HEK293 (cell line): ENCODE results near the gene SAC3D1.
A peak's percentile ranks its signal among the peaks of the same experiment; 100 is the strongest.

Source experiments
- CTCF ChIA-PET: fragments of 350-600 bp; formaldehyde crosslinking; extraction: SDS; loops from one replicate; lab custom pipeline; 2021; ENCODE audit warnings: antibody characterized with exemption; lab: Yijun Ruan, JAX
- POLR2A ChIA-PET: fragments of 300-600 bp; formaldehyde crosslinking; extraction: SDS; loops from one replicate; lab custom pipeline; 2020; ENCODE audit warnings: antibody characterized with exemption, inconsistent platforms; lab: Yijun Ruan, JAX
- H3K27ac ChIP-seq: fragments of 200-500 bp; sonication (Bioruptor generic); 2 replicates; pipeline ENCODE4 v1.5.1; 2014; ENCODE audit warnings: low read depth, low read length, control low read depth, inconsistent platforms; ENCODE audit errors: extremely low read depth
- H3K36me3 ChIP-seq, 2 experiments: fragments of 200-500 bp in 1 of 2; sonication (Bioruptor generic) in 1 of 2; 1 replicate in 1 of 2; 2 replicates in 1 of 2; pipeline ENCODE4 v1.5.1; 2014 to 2017; ENCODE audit warnings: inconsistent platforms in 2 of 2, low read length in 2 of 2; ENCODE audit not compliant: control insufficient read depth in 2 of 2, insufficient read depth in 1 of 2
- H3K4me1 ChIP-seq: fragments of 200-500 bp; sonication (Bioruptor generic); 2 replicates; pipeline ENCODE4 v1.5.1; 2014; ENCODE audit warnings: mild to moderate bottlenecking, low read length, inconsistent platforms; ENCODE audit not compliant: control insufficient read depth, insufficient read depth
- H3K4me3 ChIP-seq: 2 replicates; pipeline ENCODE4 v1.5.1; 2011; ENCODE audit warnings: low read depth, mild to moderate bottlenecking, control low read depth, low read length, moderate library complexity
- H3K9me3 ChIP-seq: fragments of 200-500 bp; sonication (Bioruptor generic); 2 replicates; pipeline ENCODE4 v1.5.1; 2014; ENCODE audit warnings: low read depth, low read length, inconsistent platforms; ENCODE audit not compliant: control insufficient read depth, insufficient read depth
- BCL11A ChIP-seq: fragments of 450-650 bp; formaldehyde crosslinking; IDR thresholded peaks from 2 replicates; pipeline ENCODE4 v1.5.1; 2016; ENCODE audit warnings: low read depth, missing biosample characterization, missing genetic modification characterization
- BCL6B ChIP-seq: fragments of 450-650 bp; formaldehyde crosslinking; IDR thresholded peaks from 2 replicates; pipeline ENCODE4 v1.5.1; 2017; ENCODE audit warnings: missing biosample characterization, missing genetic modification characterization
- IKZF3 ChIP-seq: fragments of 450-650 bp; IDR thresholded peaks from 2 replicates; pipeline ENCODE4 v1.5.0; 2018; ENCODE audit warnings: missing biosample characterization, mild to moderate bottlenecking, missing genetic modification characterization, moderate library complexity
- KLF16 ChIP-seq: fragments of 450-650 bp; formaldehyde crosslinking; IDR thresholded peaks from 2 replicates; pipeline ENCODE4 v1.5.1; 2017; ENCODE audit warnings: missing biosample characterization, missing genetic modification characterization
- KLF7 ChIP-seq: fragments of 450-650 bp; formaldehyde crosslinking; IDR thresholded peaks from 2 replicates; pipeline ENCODE4 v1.5.1; 2016; ENCODE audit warnings: missing biosample characterization, missing genetic modification characterization, borderline replicate concordance
- REPIN1 ChIP-seq: fragments of 450-650 bp; formaldehyde crosslinking; IDR thresholded peaks from 2 replicates; pipeline ENCODE4 v1.5.1; 2017; ENCODE audit warnings: missing biosample characterization, missing genetic modification characterization, low read depth
- SETDB1 ChIP-seq: IDR thresholded peaks from one replicate; pipeline ENCODE4 v1.6.1; 2017; ENCODE audit warnings: mild to moderate bottlenecking, low read length, moderate library complexity, mixed read lengths; ENCODE audit not compliant: insufficient read length
- YY2 ChIP-seq: fragments of 450-650 bp; formaldehyde crosslinking; IDR thresholded peaks from 2 replicates; pipeline ENCODE4 v1.5.1; 2016; ENCODE audit warnings: missing biosample characterization, missing genetic modification characterization
- ZBTB44 ChIP-seq: fragments of 450-650 bp; IDR thresholded peaks from 2 replicates; pipeline ENCODE4 v1.5.1; 2018; ENCODE audit warnings: missing biosample characterization, mild to moderate bottlenecking, missing genetic modification characterization
- ZBTB7A ChIP-seq: fragments of 450-650 bp; formaldehyde crosslinking; IDR thresholded peaks from 2 replicates; pipeline ENCODE4 v1.5.1; 2016; ENCODE audit warnings: low read depth, missing biosample characterization, missing genetic modification characterization
- ZFHX2 ChIP-seq: fragments of 450-650 bp; formaldehyde crosslinking; conservative IDR thresholded peaks from 2 replicates; pipeline ENCODE4 v1.5.1; 2016; ENCODE audit warnings: missing biosample characterization, missing genetic modification characterization
- ZNF10 ChIP-seq: fragments of 450-650 bp; formaldehyde crosslinking; IDR thresholded peaks from 2 replicates; pipeline ENCODE4 v1.5.1; 2017; ENCODE audit warnings: missing biosample characterization, missing genetic modification characterization
- ZNF146 ChIP-seq: fragments of 450-650 bp; formaldehyde crosslinking; IDR thresholded peaks from 2 replicates; pipeline ENCODE4 v1.5.1; 2016; ENCODE audit warnings: missing biosample characterization, missing genetic modification characterization
- ZNF157 ChIP-seq: fragments of 450-650 bp; formaldehyde crosslinking; IDR thresholded peaks from 2 replicates; pipeline ENCODE4 v1.5.1; 2016; ENCODE audit warnings: missing biosample characterization, missing genetic modification characterization
- ZNF221 ChIP-seq: fragments of 450-650 bp; formaldehyde crosslinking; IDR thresholded peaks from 2 replicates; pipeline ENCODE4 v1.5.1; 2017; ENCODE audit warnings: missing biosample characterization, missing genetic modification characterization, borderline replicate concordance
- ZNF302 ChIP-seq: fragments of 450-650 bp; formaldehyde crosslinking; IDR thresholded peaks from 2 replicates; pipeline ENCODE4 v1.5.1; 2016; ENCODE audit warnings: missing biosample characterization, missing genetic modification characterization, low read depth
- ZNF324 ChIP-seq: fragments of 450-650 bp; formaldehyde crosslinking; IDR thresholded peaks from 2 replicates; pipeline ENCODE4 v1.5.1; 2016; ENCODE audit warnings: missing biosample characterization, missing genetic modification characterization
- ZNF362 ChIP-seq: fragments of 450-650 bp; formaldehyde crosslinking; IDR thresholded peaks from 2 replicates; pipeline ENCODE4 v1.5.1; 2016; ENCODE audit warnings: missing biosample characterization, missing genetic modification characterization
- ZNF423 ChIP-seq: fragments of 450-650 bp; formaldehyde crosslinking; IDR thresholded peaks from 2 replicates; pipeline ENCODE4 v1.5.1; 2016; ENCODE audit warnings: missing biosample characterization, missing genetic modification characterization
- ZNF48 ChIP-seq: fragments of 450-650 bp; formaldehyde crosslinking; IDR thresholded peaks from 2 replicates; pipeline ENCODE4 v1.5.1; 2016; ENCODE audit warnings: missing biosample characterization, missing genetic modification characterization
- ZNF488 ChIP-seq: fragments of 450-650 bp; formaldehyde crosslinking; IDR thresholded peaks from 2 replicates; pipeline ENCODE4 v1.5.1; 2016; ENCODE audit warnings: missing biosample characterization, missing genetic modification characterization
- ZNF585B ChIP-seq: fragments of 450-650 bp; formaldehyde crosslinking; IDR thresholded peaks from 2 replicates; pipeline ENCODE4 v1.5.1; 2016; ENCODE audit warnings: missing biosample characterization, missing genetic modification characterization
- ZNF785 ChIP-seq: fragments of 450-650 bp; formaldehyde crosslinking; IDR thresholded peaks from 2 replicates; pipeline ENCODE4 v1.5.1; 2016; ENCODE audit warnings: missing biosample characterization, missing genetic modification characterization

SAC3D1 gene

GRCh38 chr11:65027213-65028067, 13.6 kb upstream of the SAC3D1 start, which contains the start of gene SNX15 (continued):
- TF ChIP-seq ZBTB44 (tag by site-specific recombination), result peak; percentile 73; the same call in 1 of the 2 replicates
- TF ChIP-seq ZNF10 (tag by site-specific recombination), result peak; percentile 30; the same call in 1 of the 2 replicates
- TF ChIP-seq IKZF3 (tag by site-specific recombination), result peak; percentile 43; the same call in 1 of the 2 replicates
- TF ChIP-seq ZFHX2, result peak; percentile 47
- TF ChIP-seq ZNF785 (tag by site-specific recombination), result no peak
- TF ChIP-seq ZNF157 (tag by site-specific recombination), result no peak
- TF ChIP-seq YY2 (tag by site-specific recombination), result peak; percentile 18; the same call in 1 of the 2 replicates
- TF ChIP-seq BCL6B (tag by site-specific recombination), result no peak
- TF ChIP-seq ZNF146 (tag by site-specific recombination), result no peak

GRCh38 chr11:65032216-65032615, 8.8 kb upstream of the SAC3D1 start:
- TF ChIP-seq REPIN1 (tag by site-specific recombination) (no peak), ZNF585B (no peak), BCL11A (no peak), ZBTB7A (tag by site-specific recombination) (no peak), ZNF423 (tag by site-specific recombination) (no peak), ZNF488 (tag by site-specific recombination) (no peak), ZNF48 (tag by site-specific recombination) (no peak), KLF16 (tag by site-specific recombination) (no peak), ZNF221 (tag by site-specific recombination) (no peak), ZNF362 (no peak), SETDB1 (no peak), ZNF324 (no peak), KLF7 (tag by site-specific recombination) (no peak), ZNF302 (tag by site-specific recombination) (no peak)
- POLR2A ChIA-PET, result interaction anchor here (1.6 kb wide), 1 partner anchor 8 kb away, joined by 7 read pairs; the partner anchor contains the start of gene SAC3D1
- Histone ChIP-seq H3K4me1 (0 out of 2 replicates have a peak, but pooled peaks cover 2% of the 10 kb centered on the region), H3K27ac (no peak overlapping the region), H3K9me3 (no peaks in the 10 kb centered on the region), H3K4me3 (no peak overlapping the region), H3K36me3 (peaks cover 0 to 34% of the 10 kb centered on the region in 2 experiments; a peak in 2 of 3 replicates)
- CTCF ChIA-PET, result interaction anchor here (0.5 to 1.4 kb wide), 2 partner anchors 46 to 117 kb away, joined by 3 to 4 read pairs; no protein-coding TSS in a partner anchor
